Neural progenitor cell (in vitro differentiated cells): ENCODE results near the gene ZNF354B. TPM values are rescaled to one million over a fixed set of nuclear protein-coding genes. Genes with fewer than 3 reads are reported as not detected.
"Not testable (repeated sequence)": the region's sequence is repeated elsewhere in the genome, so short reads cannot be mapped to it uniquely, and the experiment has no call there.

ENCODE experiments used
- DNase-seq: peaks from one replicate; pipeline ENCODE4 v3.0.0-alpha.2; 2016; ENCODE audit warnings: low spot score
- H2AFZ ChIP-seq: fragments of 200-600 bp; sonication (generic); replicated peaks from 2 replicates; pipeline ENCODE4 v1.6.1; 2016; ENCODE audit warnings: antibody characterized with exemption
- H3F3A ChIP-seq: fragments of 200-600 bp; sonication (generic); 2 replicates; pipeline ENCODE4 v1.6.1; 2016; ENCODE audit warnings: antibody characterized with exemption, low read depth
- H3K27ac ChIP-seq: fragments of 200-600 bp; sonication (generic); 2 replicates; pipeline ENCODE4 v1.5.1; 2016; ENCODE audit warnings: mild to moderate bottlenecking
- H3K27me3 ChIP-seq: fragments of 200-600 bp; sonication (generic); 2 replicates; pipeline ENCODE4 v1.6.1; 2016; ENCODE audit warnings: mild to moderate bottlenecking, moderate library complexity
- H3K36me3 ChIP-seq: fragments of 200-600 bp; sonication (generic); 2 replicates; pipeline ENCODE4 v1.5.1; 2016
- H3K4me1 ChIP-seq: fragments of 200-600 bp; sonication (generic); 2 replicates; pipeline ENCODE4 v1.6.1; 2016; ENCODE audit warnings: mixed run types
- H3K4me2 ChIP-seq: fragments of 200-600 bp; sonication (generic); 2 replicates; pipeline ENCODE4 v1.6.1; 2016
- H3K4me3 ChIP-seq: fragments of 200-600 bp; sonication (generic); 2 replicates; pipeline ENCODE4 v1.5.1; 2016
- H3K79me2 ChIP-seq: fragments of 200-600 bp; sonication (generic); 2 replicates; pipeline ENCODE4 v1.6.1; 2016; ENCODE audit warnings: low read depth
- H3K9ac ChIP-seq: fragments of 200-600 bp; sonication (generic); 2 replicates; pipeline ENCODE4 v1.6.1; 2016
- H3K9me3 ChIP-seq: fragments of 200-600 bp; sonication (generic); 2 replicates; pipeline ENCODE4 v1.5.1; 2016; ENCODE audit warnings: low read depth
- H4K20me1 ChIP-seq: fragments of 200-600 bp; sonication (generic); 2 replicates; pipeline ENCODE4 v1.6.1; 2016; ENCODE audit warnings: low read depth
- H3K27ac Mint-ChIP-seq: 3 replicates; pipeline ENCODE4 v1.8.0; 2021; ENCODE audit warnings: mixed read lengths
- H3K27me3 Mint-ChIP-seq: 2 replicates; pipeline ENCODE4 v1.8.0; 2022; ENCODE audit warnings: low read depth, mild to moderate bottlenecking, inconsistent platforms, moderate library complexity, mixed read lengths; ENCODE audit not compliant: insufficient read depth
- H3K36me3 Mint-ChIP-seq: 3 replicates; pipeline ENCODE4 v1.8.0; 2021; ENCODE audit warnings: mixed read lengths
- H3K4me1 Mint-ChIP-seq: 3 replicates; pipeline ENCODE4 v1.8.0; 2021; ENCODE audit warnings: mixed read lengths
- H3K4me3 Mint-ChIP-seq: 3 replicates; pipeline ENCODE4 v1.8.0; 2021; ENCODE audit warnings: mild to moderate bottlenecking, moderate library complexity, mixed read lengths
- H3K9me3 Mint-ChIP-seq: 3 replicates; pipeline ENCODE4 v1.8.0; 2020; ENCODE audit warnings: mixed read lengths
- CTCF ChIP-seq: fragments of 200-600 bp; sonication (generic); IDR thresholded peaks from 2 replicates; pipeline ENCODE4 v1.5.1; 2017; ENCODE audit warnings: antibody characterized with exemption, mild to moderate bottlenecking
- EZH2 ChIP-seq: fragments of 200-600 bp; sonication (generic); IDR thresholded peaks from 2 replicates; pipeline ENCODE4 v1.6.1; 2017; ENCODE audit warnings: antibody characterized with exemption, mild to moderate bottlenecking, moderate library complexity
- EZH2phosphoT487 ChIP-seq: fragments of 200-600 bp; sonication (generic); IDR thresholded peaks from 2 replicates; pipeline ENCODE4 v1.6.1; 2017; ENCODE audit warnings: antibody characterized with exemption
- total RNA-seq: library from RNA; depleted of rRNA; stranded (reverse); fragments of >200 nt; gene quantifications from 2 replicates; pipeline ENCODE4 v1.2.3, GENCODE V29; 2015; ENCODE audit warnings: low replicate concordance

Gene ZNF354B
- total RNA-seq, 1 donor from 2014 or later: 31.3 TPM

- H3K4me1 ChIP-seq: no peaks in the 10 kb centered on the region
- no peak overlapping the region for H3K27ac ChIP-seq
- H3F3A ChIP-seq: no peaks in the 10 kb centered on the region
- H2AFZ ChIP-seq: no peak overlapping the region
- Mint-ChIP-seq H3K4me3 (no peak overlapping the region), H3K27ac (no peak overlapping the region), H3K9me3 (peaks cover 74% of the 10 kb centered on the region), H3K4me1 (no peaks in the 10 kb centered on the region), H3K36me3 (peaks cover 86% of the 10 kb centered on the region), H3K27me3 (peaks cover 11% of the 10 kb centered on the region)
- DNase-seq: no peak
- peaks cover 17% of the 10 kb centered on the region for H3K36me3 ChIP-seq
- H3K4me2 ChIP-seq: no peak overlapping the region
- peaks cover 6% of the 10 kb centered on the region for H3K9me3 ChIP-seq
- H3K27me3 ChIP-seq: no peaks in the 10 kb centered on the region
- no peak overlapping the region for H3K4me3 ChIP-seq
- peaks cover 12% of the 10 kb centered on the region for H3K79me2 ChIP-seq
- TF ChIP-seq EZH2phosphoT487 (no peak), CTCF (no peak), EZH2 (no peak)
- no peak overlapping the region for H3K9ac ChIP-seq
- H4K20me1 ChIP-seq: no peaks in the 10 kb centered on the region
These were observed 12.5 kb downstream of the ZNF354B start for GRCh38 chr5:178872302-178872701.

GRCh38 chr5:178883115-178883694 lies 23.5 kb downstream of the ZNF354B start:
- peaks cover 68% of the 10 kb centered on the region for H3K9me3 ChIP-seq
- H3K27me3 Mint-ChIP-seq, H3K4me1 Mint-ChIP-seq, H3K4me3 ChIP-seq, H3K4me3 Mint-ChIP-seq, H2AFZ ChIP-seq, H3K79me2 ChIP-seq, H3F3A ChIP-seq, H3K4me2 ChIP-seq, H3K27me3 ChIP-seq, H3K4me1 ChIP-seq, H3K9ac ChIP-seq, H4K20me1 ChIP-seq, H3K27ac Mint-ChIP-seq, H3K27ac ChIP-seq, DNase-seq: not testable (repeated sequence)
- peaks cover 77% of the 10 kb centered on the region for H3K9me3 Mint-ChIP-seq
- peaks cover 65% of the 10 kb centered on the region for H3K36me3 ChIP-seq
- peaks cover 76% of the 10 kb centered on the region for H3K36me3 Mint-ChIP-seq

- Histone ChIP-seq H3K36me3 (peaks cover 67% of the 10 kb centered on the region), H3K9me3 (peaks cover 72% of the 10 kb centered on the region), H4K20me1 (no peaks in the 10 kb centered on the region)
These were observed 24.2 kb downstream of the ZNF354B start for GRCh38 chr5:178883815-178884430.

More at GRCh38 chr5:178883815-178884430, 24.2 kb downstream of the ZNF354B start:
- Histone ChIP-seq H3K79me2 (no peaks in the 10 kb centered on the region), H3K27me3 (no peaks in the 10 kb centered on the region), H3F3A (no peaks in the 10 kb centered on the region), H3K4me3 (no peak overlapping the region), H2AFZ (no peak overlapping the region), H3K4me2 (no peak overlapping the region), H3K4me1 (no peaks in the 10 kb centered on the region), H3K9ac (no peak overlapping the region), H3K27ac (no peak overlapping the region)
- Mint-ChIP-seq H3K4me1 (no peaks in the 10 kb centered on the region), H3K27me3 (no peaks in the 10 kb centered on the region), H3K36me3 (peaks cover 77% of the 10 kb centered on the region), H3K9me3 (peaks cover 77% of the 10 kb centered on the region), H3K27ac (no peak overlapping the region), H3K4me3 (no peak overlapping the region)
- TF ChIP-seq EZH2phosphoT487: no peak
- TF ChIP-seq CTCF: no peak
- no peak for TF ChIP-seq EZH2
- DNase-seq: no peak
